A549 (cell line): Measurements from ENCODE around the gene RHBDL1.

Source experiments
- BCL3 ChIP-seq: fragments of >200 bp; sonication (Bioruptor Twin); formaldehyde crosslinking; IDR thresholded peaks from 3 replicates; pipeline ENCODE4 v1.6.1; 2016
- EP300 ChIP-seq, 2 experiments: fragments of >200 bp; sonication (Bioruptor Twin); formaldehyde crosslinking; IDR thresholded peaks; 2 replicates in 1 of 2; 3 replicates in 1 of 2; pipeline ENCODE4 v1.6.1; 2016 to 2017
- ESRRA ChIP-seq: fragments of 150-350 bp; IDR thresholded peaks from 2 replicates; pipeline ENCODE4 v1.6.1; 2014; ENCODE audit warnings: mild to moderate bottlenecking, low read length, borderline replicate concordance
- MAZ ChIP-seq: fragments of 150-350 bp; IDR thresholded peaks from 2 replicates; pipeline ENCODE4 v1.6.1; 2014; ENCODE audit warnings: antibody characterized with exemption, low read depth, low read length, borderline replicate concordance
- PBX3 ChIP-seq: IDR thresholded peaks from 2 replicates; pipeline ENCODE4 v1.6.1; 2012
- POLR2A ChIP-seq: IDR thresholded peaks from 2 replicates; pipeline ENCODE4 v1.6.1; 2012; ENCODE audit warnings: mild to moderate bottlenecking, low read length
- RAD21 ChIP-seq, 2 experiments: fragments of >200 bp in 1 of 2; sonication (Bioruptor Twin) in 1 of 2; formaldehyde crosslinking in 1 of 2; IDR thresholded peaks in 1 of 2; conservative IDR thresholded peaks in 1 of 2; 2 replicates in 1 of 2; 3 replicates in 1 of 2; pipeline ENCODE4 v1.6.1; 2012 to 2018; ENCODE audit warnings: inconsistent platforms in 1 of 2
- SMC3 ChIP-seq: fragments of >200 bp; sonication (Bioruptor Twin); formaldehyde crosslinking; IDR thresholded peaks from 3 replicates; pipeline ENCODE4 v1.6.1; 2018; ENCODE audit warnings: inconsistent platforms
- USF2 ChIP-seq: fragments of 450-650 bp; IDR thresholded peaks from 2 replicates; pipeline ENCODE4 v1.6.1; 2014; ENCODE audit warnings: antibody characterized with exemption
- TF ChIP-seq, protein P1 (sequence below): fragments of >200 bp; sonication (Bioruptor Twin); formaldehyde crosslinking; IDR thresholded peaks from 3 replicates; pipeline ENCODE4 v1.5.1; 2016

DNA sequence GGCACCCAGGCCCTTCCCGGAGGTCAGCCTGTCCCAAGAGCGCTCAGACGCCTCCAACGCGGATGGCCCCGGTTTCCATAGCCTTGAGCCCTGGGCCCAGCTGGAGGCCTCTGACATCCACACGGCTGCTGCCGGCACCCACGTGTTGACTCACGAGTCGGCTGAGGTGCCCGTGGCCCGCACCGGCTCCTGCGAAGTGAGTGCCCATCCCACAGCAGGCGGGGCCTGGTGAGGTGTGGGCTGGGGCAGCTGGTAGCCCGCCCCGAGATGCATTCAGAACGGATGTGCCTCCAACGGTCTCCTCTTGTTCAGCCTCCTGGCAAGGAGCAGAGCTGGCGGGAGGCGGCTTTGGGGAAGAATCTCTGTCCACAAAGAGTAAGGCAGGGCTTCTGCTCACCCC lies 23.6 kb upstream of the RHBDL1 start:
- no peak for TF ChIP-seq PBX3
- TF ChIP-seq SMC3: no peak
- TF ChIP-seq BCL3: no peak
- TF ChIP-seq ESRRA: no peak
- TF ChIP-seq, protein P1, sequence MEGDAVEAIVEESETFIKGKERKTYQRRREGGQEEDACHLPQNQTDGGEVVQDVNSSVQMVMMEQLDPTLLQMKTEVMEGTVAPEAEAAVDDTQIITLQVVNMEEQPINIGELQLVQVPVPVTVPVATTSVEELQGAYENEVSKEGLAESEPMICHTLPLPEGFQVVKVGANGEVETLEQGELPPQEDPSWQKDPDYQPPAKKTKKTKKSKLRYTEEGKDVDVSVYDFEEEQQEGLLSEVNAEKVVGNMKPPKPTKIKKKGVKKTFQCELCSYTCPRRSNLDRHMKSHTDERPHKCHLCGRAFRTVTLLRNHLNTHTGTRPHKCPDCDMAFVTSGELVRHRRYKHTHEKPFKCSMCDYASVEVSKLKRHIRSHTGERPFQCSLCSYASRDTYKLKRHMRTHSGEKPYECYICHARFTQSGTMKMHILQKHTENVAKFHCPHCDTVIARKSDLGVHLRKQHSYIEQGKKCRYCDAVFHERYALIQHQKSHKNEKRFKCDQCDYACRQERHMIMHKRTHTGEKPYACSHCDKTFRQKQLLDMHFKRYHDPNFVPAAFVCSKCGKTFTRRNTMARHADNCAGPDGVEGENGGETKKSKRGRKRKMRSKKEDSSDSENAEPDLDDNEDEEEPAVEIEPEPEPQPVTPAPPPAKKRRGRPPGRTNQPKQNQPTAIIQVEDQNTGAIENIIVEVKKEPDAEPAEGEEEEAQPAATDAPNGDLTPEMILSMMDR: no peak
- TF ChIP-seq USF2: no peak
- TF ChIP-seq MAZ: no peak
- TF ChIP-seq RAD21 (conservative IDR thresholded peaks at IDR 0.05 in 1 of 2, IDR thresholded peaks at IDR 0.05 in 1 of 2): no peak
- no peak for TF ChIP-seq EP300 (IDR thresholded peaks at IDR 0.05)
- TF ChIP-seq POLR2A: no peak
